Immature natural killer cell (primary cell): ENCODE results near the gene CARM1. TPM values are rescaled to one million over a fixed set of nuclear protein-coding genes. Genes with fewer than 3 reads are reported as not detected.
"Not testable (repeated sequence)": the region's sequence is repeated elsewhere in the genome, so short reads cannot be mapped to it uniquely, and the experiment has no call there.

Source experiments
- DNase-seq, 3 donors: peaks; one replicate each; pipeline ENCODE4 v3.0.0; 2022; ENCODE audit warnings: mixed read lengths in 1 of 3
- H3K27ac Mint-ChIP-seq, 6 donors: one replicate each; pipeline ENCODE4 v1.8.0; 2020; ENCODE audit warnings: mixed read lengths in 6 of 6, mild to moderate bottlenecking in 5 of 6, inconsistent platforms in 4 of 6, moderate library complexity in 3 of 6
- H3K27me3 Mint-ChIP-seq, 3 donors: one replicate each; pipeline ENCODE4 v1.8.0; 2020 to 2021; ENCODE audit warnings: low read depth in 3 of 3, mild to moderate bottlenecking in 3 of 3, mixed read lengths in 3 of 3, moderate library complexity in 3 of 3, inconsistent platforms in 1 of 3
- H3K36me3 Mint-ChIP-seq, 3 donors: one replicate each; pipeline ENCODE4 v1.8.0; 2020; ENCODE audit warnings: mixed read lengths in 3 of 3, inconsistent platforms in 2 of 3, mild to moderate bottlenecking in 2 of 3
- H3K4me1 Mint-ChIP-seq, 2 donors: one replicate each; pipeline ENCODE4 v1.8.0; 2020; ENCODE audit warnings: inconsistent platforms in 2 of 2, mild to moderate bottlenecking in 2 of 2, mixed read lengths in 2 of 2, moderate library complexity in 1 of 2
- H3K4me3 Mint-ChIP-seq, 5 donors: one replicate each; pipeline ENCODE4 v1.8.0; 2020; ENCODE audit warnings: mild to moderate bottlenecking in 5 of 5, mixed read lengths in 5 of 5, inconsistent platforms in 3 of 5, moderate library complexity in 3 of 5
- H3K9me3 Mint-ChIP-seq, 6 donors: one replicate each; pipeline ENCODE4 v1.8.0; 2020; ENCODE audit warnings: mild to moderate bottlenecking in 6 of 6, mixed read lengths in 6 of 6, inconsistent platforms in 4 of 6, moderate library complexity in 3 of 6
- polyA plus RNA-seq, 3 donors: library from polyadenylated mRNA; unstranded; fragments of 300-500 nt; fragmentation: Illumina TruSeq; gene quantifications; one replicate each; pipeline ENCODE4 v1.2.3, GENCODE V29; 2021

The CARM1 gene
- polyA plus RNA-seq, 3 donors from 2014 or later, result 0.26 to 0.83 (median 0.29) TPM

- H3K27me3 Mint-ChIP-seq, result peaks cover 14 to 33% (median 28%) of the 10 kb centered on the region in 3 donors
- peaks cover 0 to 4% (median 3%) of the 10 kb centered on the region in 3 donors for H3K36me3 Mint-ChIP-seq
- H3K27ac Mint-ChIP-seq, result peak within 1 kb of the TSS; percentile 98 to 100 (median 100)
- H3K4me3 Mint-ChIP-seq, result peak within 1 kb of the TSS; percentile 95 to 99 (median 97)
- H3K9me3 Mint-ChIP-seq, result no peaks in the 10 kb centered on the region
- DNase-seq, result peak; percentile 95 to 96 (median 96)
- peaks cover 13 to 19% of the 10 kb centered on the region in 2 donors for H3K4me1 Mint-ChIP-seq
Observed at GRCh38 chr19:10835754-10836478, 35.4 kb upstream of the CARM1 start, which contains the start of gene TMED1. Gene TMED1, minus strand, starts transcription at chr19:10836212. Its CDS starts 21 bp downstream, at chr19:10836191.

- Mint-ChIP-seq H3K27ac (peak overlapping the region; percentile 98 to 100 (median 100)), H3K4me3 (peak overlapping the region; percentile 95 to 99 (median 97)), H3K27me3 (peaks cover 14 to 31% (median 28%) of the 10 kb centered on the region in 3 donors), H3K4me1 (peaks cover 13 to 19% of the 10 kb centered on the region in 2 donors), H3K9me3 (no peaks in the 10 kb centered on the region), H3K36me3 (peaks cover 0 to 4% (median 3%) of the 10 kb centered on the region in 3 donors)
- no peak for DNase-seq
Observed at GRCh38 chr19:10836479-10837330, 34.6 kb upstream of the CARM1 start.

- not testable (repeated sequence) for H3K36me3 Mint-ChIP-seq, H3K4me3 Mint-ChIP-seq, DNase-seq, H3K9me3 Mint-ChIP-seq, H3K27ac Mint-ChIP-seq
- Mint-ChIP-seq H3K4me1 (peaks cover 13 to 19% of the 10 kb centered on the region in 2 donors), H3K27me3 (peaks cover 14 to 28% (median 26%) of the 10 kb centered on the region in 3 donors)
Observed at GRCh38 chr19:10837649-10838048, 33.7 kb upstream of the CARM1 start.

GRCh38 chr19:10838377-10838776 is 33.0 kb upstream of the CARM1 start:
- no peaks in the 10 kb centered on the region for H3K9me3 Mint-ChIP-seq
- H3K4me3 Mint-ChIP-seq, result no peak overlapping the region
- peaks cover 0 to 4% (median 3%) of the 10 kb centered on the region in 3 donors for H3K36me3 Mint-ChIP-seq

GRCh38 chr19:10839114-10840050 is 32.0 kb upstream of the CARM1 start:
- Mint-ChIP-seq H3K36me3 (peaks cover 0 to 4% (median 3%) of the 10 kb centered on the region in 3 donors), H3K9me3 (no peaks in the 10 kb centered on the region), H3K27me3 (peaks cover 14 to 24% (median 18%) of the 10 kb centered on the region in 3 donors), H3K4me3 (no peak overlapping the region), H3K27ac (no peak overlapping the region), H3K4me1 (peaks cover 13 to 19% of the 10 kb centered on the region in 2 donors)
- DNase-seq, result no peak

More at GRCh38 chr19:10838377-10838776, 33.0 kb upstream of the CARM1 start:
- DNase-seq, result no peak
- H3K27ac Mint-ChIP-seq, result no peak overlapping the region
- H3K4me1 Mint-ChIP-seq, result peaks cover 13 to 19% of the 10 kb centered on the region in 2 donors
- peaks cover 14 to 24% (median 23%) of the 10 kb centered on the region in 3 donors for H3K27me3 Mint-ChIP-seq

- Mint-ChIP-seq H3K36me3 (peaks cover 0 to 5% (median 3%) of the 10 kb centered on the region in 3 donors), H3K27ac (peak overlapping the region in 1 of 6 donors; percentile 49), H3K4me1 (peaks cover 12 to 13% of the 10 kb centered on the region in 2 donors), H3K4me3 (no peak overlapping the region), H3K27me3 (peaks cover 5 to 8% (median 8%) of the 10 kb centered on the region in 3 donors), H3K9me3 (peaks cover 0 to 7% (median 0%) of the 10 kb centered on the region in 6 donors)
- DNase-seq, result no peak
Observed at GRCh38 chr19:10842788-10843187, 28.6 kb upstream of the CARM1 start.

- Mint-ChIP-seq H3K4me1 (peaks cover 17 to 19% of the 10 kb centered on the region in 2 donors), H3K4me3 (peak overlapping the region in 2 of 5 donors; percentile 23 to 47), H3K27ac (peak overlapping the region in 5 of 6 donors; percentile 22 to 80 (median 64)), H3K36me3 (peaks cover 0 to 5% (median 3%) of the 10 kb centered on the region in 3 donors), H3K9me3 (peaks cover 0 to 7% (median 0%) of the 10 kb centered on the region in 6 donors), H3K27me3 (peaks cover 3 to 8% (median 8%) of the 10 kb centered on the region in 3 donors)
- peak; percentile 41 to 61 (median 46) for DNase-seq
Observed at GRCh38 chr19:10846500-10847202, 24.7 kb upstream of the CARM1 start.

- Mint-ChIP-seq H3K27ac (peak within 1 kb of the TSS in 3 of 6 donors; percentile 71 to 77 (median 77)), H3K27me3 (peaks cover 3 to 8% (median 8%) of the 10 kb centered on the region in 3 donors), H3K4me3 (peak within 1 kb of the TSS in 4 of 5 donors; percentile 39 to 60 (median 54)), H3K4me1 (peaks cover 17 to 19% of the 10 kb centered on the region in 2 donors), H3K36me3 (peaks cover 0 to 5% (median 3%) of the 10 kb centered on the region in 3 donors), H3K9me3 (peaks cover 0 to 7% (median 0%) of the 10 kb centered on the region in 6 donors)
- DNase-seq, result no peak
Observed at GRCh38 chr19:10848230-10848856, 23.0 kb upstream of the CARM1 start, which contains the start of gene C19orf38. Gene C19orf38, plus strand, starts transcription at chr19:10848415. Its CDS starts 94 bp downstream, at chr19:10848509.

- Mint-ChIP-seq H3K9me3 (peaks cover 0 to 7% (median 0%) of the 10 kb centered on the region in 6 donors), H3K4me3 (no peak overlapping the region), H3K27me3 (peaks cover 2 to 10% (median 7%) of the 10 kb centered on the region in 3 donors), H3K4me1 (peaks cover 17 to 19% of the 10 kb centered on the region in 2 donors), H3K27ac (peak overlapping the region in 1 of 6 donors; percentile 50), H3K36me3 (peaks cover 0 to 5% (median 3%) of the 10 kb centered on the region in 3 donors)
- DNase-seq, result no peak
Observed at GRCh38 chr19:10850631-10851030, 20.7 kb upstream of the CARM1 start.

GRCh38 chr19:10852098-10852800 is 19.1 kb upstream of the CARM1 start:
- Mint-ChIP-seq H3K27ac (no peak overlapping the region), H3K27me3 (peaks cover 2% of the 10 kb centered on the region in 3 donors), H3K4me1 (peaks cover 9 to 12% of the 10 kb centered on the region in 2 donors), H3K36me3 (no peaks in the 10 kb centered on the region), H3K9me3 (no peaks in the 10 kb centered on the region), H3K4me3 (no peak overlapping the region)
- no peak for DNase-seq

GRCh38 chr19:10852941-10853340 is 18.4 kb upstream of the CARM1 start:
- no peaks in the 10 kb centered on the region for H3K36me3 Mint-ChIP-seq
- no peak for DNase-seq
- no peak overlapping the region for H3K27ac Mint-ChIP-seq
- no peak overlapping the region for H3K4me3 Mint-ChIP-seq
- peaks cover 5% of the 10 kb centered on the region in 2 donors for H3K4me1 Mint-ChIP-seq
- peaks cover 1 to 2% (median 2%) of the 10 kb centered on the region in 3 donors for H3K27me3 Mint-ChIP-seq
- H3K9me3 Mint-ChIP-seq, result no peaks in the 10 kb centered on the region
